Measurements from ENCODE around the gene AGPAT2. TPM values are rescaled to one million over a fixed set of nuclear protein-coding genes. Genes with fewer than 3 reads are reported as not detected.

AGPAT2 gene
- total RNA-seq, 2 experiments from 2014 or later: 3.6 to 4.0 TPM

- Histone ChIP-seq H3K36me3 (ENCODE audit: insufficient read depth, low read length) (no peaks in the 10 kb centered on the region), H3K9me3 (ENCODE audit: control insufficient read depth in 1 of 2, insufficient read depth in 1 of 2, low read length in 2 of 2) (no peaks in the 10 kb centered on the region), H3K4me1 (ENCODE audit: insufficient read depth, low read length) (peaks cover 23% of the 10 kb centered on the region), H3K27ac (ENCODE audit: low read depth in 1 of 2, low read length in 2 of 2) (no peak overlapping the region), H3K27me3 (ENCODE audit: control insufficient read depth in 1 of 2, insufficient read depth in 2 of 2, low read length in 2 of 2) (no peaks in the 10 kb centered on the region), H3K4me3 (ENCODE audit: low read length) (no peak overlapping the region)
- Mint-ChIP-seq H3K9me3 (no peaks in the 10 kb centered on the region), H3K4me1 (ENCODE audit: low read depth) (peaks cover 4% of the 10 kb centered on the region), H3K27me3 (no peaks in the 10 kb centered on the region), H3K4me3 (no peak overlapping the region), H3K36me3 (ENCODE audit: low read depth) (no peaks in the 10 kb centered on the region), H3K27ac (no peak overlapping the region)
- POLR2A ChIA-PET: no interaction called here
- intact Hi-C loops (cut with DNase I, micrococcal nuclease): no loop called here
- TF ChIP-seq CTCF (IDR thresholded peaks at IDR 0.05): no peak
- DNase-seq (no peak), ATAC-seq (ENCODE audit: poor library complexity) (no peak)
- CTCF ChIA-PET: no interaction called here
These were observed 5.1 kb downstream of the AGPAT2 start for GRCh38 chr9:136681945-136682699.

GRCh38 chr9:136681029-136681428 is 6.2 kb downstream of the AGPAT2 start:
- CTCF ChIA-PET: no interaction called here
- POLR2A ChIA-PET: no interaction called here
- intact Hi-C loops (cut with DNase I, micrococcal nuclease): no loop called here
- Histone ChIP-seq H3K36me3 (ENCODE audit: insufficient read depth, low read length) (no peaks in the 10 kb centered on the region), H3K27ac (ENCODE audit: low read depth in 1 of 2, low read length in 2 of 2) (no peak overlapping the region), H3K4me1 (ENCODE audit: insufficient read depth, low read length) (peaks cover 16% of the 10 kb centered on the region), H3K4me3 (ENCODE audit: low read length) (no peak overlapping the region), H3K9me3 (ENCODE audit: control insufficient read depth in 1 of 2, insufficient read depth in 1 of 2, low read length in 2 of 2) (no peaks in the 10 kb centered on the region), H3K27me3 (ENCODE audit: control insufficient read depth in 1 of 2, insufficient read depth in 2 of 2, low read length in 2 of 2) (no peaks in the 10 kb centered on the region)
- no peaks in the 10 kb centered on the region for H3K9me3 Mint-ChIP-seq
- no peak for ATAC-seq (ENCODE audit: poor library complexity)
- no peak for DNase-seq
- H3K27me3 Mint-ChIP-seq: no peaks in the 10 kb centered on the region
- H3K36me3 Mint-ChIP-seq (ENCODE audit: low read depth): no peaks in the 10 kb centered on the region
- no peak overlapping the region for H3K27ac Mint-ChIP-seq
- H3K4me1 Mint-ChIP-seq (ENCODE audit: low read depth): peaks cover 4% of the 10 kb centered on the region
- no peak overlapping the region for H3K4me3 Mint-ChIP-seq
- TF ChIP-seq CTCF (IDR thresholded peaks at IDR 0.05): no peak

- H3K4me1 Mint-ChIP-seq (ENCODE audit: low read depth): peaks cover 4% of the 10 kb centered on the region
- Histone ChIP-seq H3K4me3 (ENCODE audit: low read length) (no peak overlapping the region), H3K4me1 (ENCODE audit: insufficient read depth, low read length) (peaks cover 3% of the 10 kb centered on the region), H3K9me3 (ENCODE audit: control insufficient read depth in 1 of 2, insufficient read depth in 1 of 2, low read length in 2 of 2) (no peaks in the 10 kb centered on the region), H3K36me3 (ENCODE audit: insufficient read depth, low read length) (no peaks in the 10 kb centered on the region), H3K27me3 (ENCODE audit: control insufficient read depth in 1 of 2, insufficient read depth in 2 of 2, low read length in 2 of 2) (no peaks in the 10 kb centered on the region), H3K27ac (ENCODE audit: low read depth in 1 of 2, low read length in 2 of 2) (no peak overlapping the region)
- intact Hi-C loops (cut with DNase I, micrococcal nuclease): no loop called here
- no peaks in the 10 kb centered on the region for H3K36me3 Mint-ChIP-seq (ENCODE audit: low read depth)
- no peak overlapping the region for H3K27ac Mint-ChIP-seq
- no peak for DNase-seq
- no peaks in the 10 kb centered on the region for H3K27me3 Mint-ChIP-seq
- POLR2A ChIA-PET: no interaction called here
- TF ChIP-seq CTCF (IDR thresholded peaks at IDR 0.05): no peak
- no peaks in the 10 kb centered on the region for H3K9me3 Mint-ChIP-seq
- H3K4me3 Mint-ChIP-seq: no peak overlapping the region
- CTCF ChIA-PET: no interaction called here
- no peak for ATAC-seq (ENCODE audit: poor library complexity)
These were observed 7.8 kb downstream of the AGPAT2 start for GRCh38 chr9:136679431-136679941.

Data from CD4-positive, alpha-beta T cell (primary cell).